Suprapubic skin (tissue), 4 donors: ENCODE measurements around the gene JCHAIN. TPM values are rescaled to one million over a fixed set of nuclear protein-coding genes. Genes with fewer than 3 reads are reported as not detected.
"Not testable (repeated sequence)": the region's sequence is repeated elsewhere in the genome, so short reads cannot be mapped to it uniquely, and the experiment has no call there.

Experiments
- DNase-seq, 2 donors: peaks; one replicate each; pipeline ENCODE4 v3.0.0-alpha.2; 2019; ENCODE audit warnings: low spot score in 2 of 2
- H3K27ac ChIP-seq: fragments of 200-600 bp; sonication (generic); one replicate; pipeline ENCODE4 v1.5.1; 2019
- H3K27me3 ChIP-seq: fragments of 200-600 bp; sonication (generic); one replicate; pipeline ENCODE4 v1.5.1; 2019
- H3K36me3 ChIP-seq: fragments of 200-600 bp; sonication (generic); one replicate; pipeline ENCODE4 v1.5.1; 2019
- H3K4me1 ChIP-seq: fragments of 200-600 bp; sonication (generic); one replicate; pipeline ENCODE4 v1.5.1; 2019
- H3K4me3 ChIP-seq: fragments of 200-600 bp; sonication (generic); one replicate; pipeline ENCODE4 v1.5.1; 2019; ENCODE audit warnings: mild to moderate bottlenecking
- H3K9me3 ChIP-seq: fragments of 200-600 bp; sonication (generic); one replicate; pipeline ENCODE4 v1.5.1; 2019
- CTCF ChIP-seq, 2 donors: fragments of 200-600 bp in 1 of 2; fragments of 450-650 bp in 1 of 2; sonication (generic) in 1 of 2; IDR thresholded peaks; one replicate each; pipeline ENCODE4 v1.5.1; 2016 to 2019; ENCODE audit warnings: antibody characterized with exemption in 2 of 2, mild to moderate bottlenecking in 1 of 2, moderate library complexity in 1 of 2
- EP300 ChIP-seq: sonication (generic); formaldehyde crosslinking; IDR thresholded peaks from one replicate; pipeline ENCODE4 v1.6.1; 2017; ENCODE audit warnings: antibody characterized with exemption
- POLR2A ChIP-seq, 2 donors: fragments of 450-650 bp; IDR thresholded peaks; one replicate each; pipeline ENCODE4 v1.6.1; 2017; ENCODE audit warnings: antibody characterized with exemption in 2 of 2, mild to moderate bottlenecking in 2 of 2, moderate library complexity in 2 of 2
- POLR2AphosphoS5 ChIP-seq, 3 donors: sonication (generic); formaldehyde crosslinking; IDR thresholded peaks; one replicate each; pipeline ENCODE4 v1.6.1; 2017; ENCODE audit warnings: antibody characterized with exemption in 3 of 3
- WGBS: methylation state at CpG from one replicate; pipeline ENCODE4 v1.1.5; 2018; 5-methylcytosine and 5-hydroxymethylcytosine counted together
- total RNA-seq, 4 donors: library from RNA; depleted of rRNA; stranded (reverse); fragments of >200 nt; gene quantifications; one replicate each; pipeline ENCODE4 v1.1.0, GENCODE V29; 2016

JCHAIN gene
- total RNA-seq, 4 donors from 2014 or later = 0.68 to 8.4 (median 1.4) TPM; not detected in 1

GRCh38 chr4:70701271-70701670 lies 35.0 kb upstream of the JCHAIN start:
- Histone ChIP-seq H3K4me3 (no peak overlapping the region), H3K4me1 (peaks cover 27% of the 10 kb centered on the region), H3K27me3 (no peaks in the 10 kb centered on the region), H3K9me3 (no peaks in the 10 kb centered on the region), H3K36me3 (no peaks in the 10 kb centered on the region), H3K27ac (no peak overlapping the region)
- 59% methylated on average over 1 of the region's 1 CpG for WGBS
- TF ChIP-seq EP300 (no peak), POLR2AphosphoS5 (IDR thresholded peaks at IDR 0.05) (no peak), CTCF (IDR thresholded peaks at IDR 0.05) (no peak), POLR2A (IDR thresholded peaks at IDR 0.05) (no peak)
- no peak for DNase-seq

- H3K27ac ChIP-seq = no peak overlapping the region
- no peak for DNase-seq
Measured at GRCh38 chr4:70700712-70701111, 34.4 kb upstream of the JCHAIN start.

GRCh38 chr4:70698435-70698834 lies 32.1 kb upstream of the JCHAIN start:
- DNase-seq, H3K27ac ChIP-seq, H3K36me3 ChIP-seq, H3K9me3 ChIP-seq, H3K4me3 ChIP-seq, H3K27me3 ChIP-seq: not testable (repeated sequence)
- peaks cover 12% of the 10 kb centered on the region for H3K4me1 ChIP-seq
- WGBS = 95% methylated on average over 8 of the region's 8 CpGs

More at GRCh38 chr4:70700712-70701111, 34.4 kb upstream of the JCHAIN start:
- H3K9me3 ChIP-seq = no peaks in the 10 kb centered on the region
- WGBS = 77% methylated on average over 5 of the region's 5 CpGs
- H3K4me3 ChIP-seq = no peak overlapping the region
- no peaks in the 10 kb centered on the region for H3K36me3 ChIP-seq
- no peaks in the 10 kb centered on the region for H3K27me3 ChIP-seq
- TF ChIP-seq POLR2A (IDR thresholded peaks at IDR 0.05) (no peak), POLR2AphosphoS5 (IDR thresholded peaks at IDR 0.05) (no peak), CTCF (IDR thresholded peaks at IDR 0.05) (no peak), EP300 (no peak)
- peaks cover 22% of the 10 kb centered on the region for H3K4me1 ChIP-seq

GRCh38 chr4:70694633-70695032 lies 28.3 kb upstream of the JCHAIN start:
- H3K9me3 ChIP-seq, H3K27me3 ChIP-seq, DNase-seq, H3K36me3 ChIP-seq, H3K27ac ChIP-seq, H3K4me3 ChIP-seq: not testable (repeated sequence)
- 93% methylated on average over 7 of the region's 7 CpGs for WGBS
- peaks cover 23% of the 10 kb centered on the region for H3K4me1 ChIP-seq

- 85% methylated on average over 1 of the region's 1 CpG for WGBS
- no peak for DNase-seq
- no peaks in the 10 kb centered on the region for H3K27me3 ChIP-seq
- H3K9me3 ChIP-seq = no peaks in the 10 kb centered on the region
- H3K4me3 ChIP-seq = no peak overlapping the region
- TF ChIP-seq POLR2A (IDR thresholded peaks at IDR 0.05) (no peak), EP300 (no peak), POLR2AphosphoS5 (IDR thresholded peaks at IDR 0.05) (no peak), CTCF (IDR thresholded peaks at IDR 0.05) (no peak)
- H3K4me1 ChIP-seq = peaks cover 38% of the 10 kb centered on the region
- H3K36me3 ChIP-seq = peaks cover 10% of the 10 kb centered on the region
- no peak overlapping the region for H3K27ac ChIP-seq
Measured at GRCh38 chr4:70691661-70692060, 25.4 kb upstream of the JCHAIN start.

- WGBS = 2% methylated on average over 19 of the region's 19 CpGs
- Histone ChIP-seq H3K9me3 (no peaks in the 10 kb centered on the region), H3K27ac (peak overlapping the region; percentile 90), H3K4me1 (peaks cover 38% of the 10 kb centered on the region), H3K27me3 (no peaks in the 10 kb centered on the region), H3K4me3 (peak overlapping the region; percentile 92), H3K36me3 (peaks cover 10% of the 10 kb centered on the region)
- peak in 1 of 2 donors; percentile 69 for DNase-seq
- TF ChIP-seq POLR2AphosphoS5 (IDR thresholded peaks at IDR 0.05) = no peak
- TF ChIP-seq EP300 = no peak
Measured at GRCh38 chr4:70688795-70689231, 22.5 kb upstream of the JCHAIN start.
